ENCODE measurements around the gene FRS2. TPM values are rescaled to one million over a fixed set of nuclear protein-coding genes. Genes with fewer than 3 reads are reported as not detected.
A peak's percentile ranks its signal among the peaks of the same experiment; 100 is the strongest.

The FRS2 gene
- total and polyA plus RNA-seq, 9 of the 15 experiments (the other 6 are each of a cell fraction or from before 2014, with no cell fraction given) = 1.0 to 9.1 (median 6.0) TPM

DNA sequence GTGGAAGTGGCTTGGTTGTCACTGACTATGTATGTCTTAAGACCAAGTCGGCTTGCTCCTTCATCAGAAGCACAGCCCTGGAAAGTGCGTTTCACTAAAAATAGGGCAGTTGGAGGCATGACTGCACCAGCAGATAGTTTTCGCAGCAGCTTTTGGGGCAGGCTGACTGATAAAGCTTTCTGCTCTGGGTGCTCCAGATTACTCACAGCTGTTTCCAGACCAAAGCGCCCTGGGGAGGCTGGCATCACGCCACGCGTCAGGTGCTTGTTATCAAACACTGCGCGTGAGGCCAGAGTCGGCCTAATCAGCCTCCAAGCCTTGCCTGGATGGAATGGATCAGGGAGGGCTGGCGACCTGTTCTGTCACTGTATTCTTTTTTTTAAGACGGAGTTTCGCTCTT lies 153.8 kb downstream of the FRS2 start (continued):
- TF ChIP-seq HDAC8 (tag; IDR thresholded peaks at IDR 0.05) = no peak
- TF ChIP-seq CBX8 (IDR thresholded peaks at IDR 0.05; ENCODE audit: borderline replicate concordance, extremely low read depth, low read depth, low read length, poor library complexity, severe bottlenecking) = no peak
- TF ChIP-seq FOXA3 (CRISPR knock-in tag; conservative IDR thresholded peaks at IDR 0.05 in 1 of 2, IDR thresholded peaks at IDR 0.05 in 1 of 2) = no peak
- TF ChIP-seq GATAD2B (IDR thresholded peaks at IDR 0.05; ENCODE audit: borderline replicate concordance) = peak; percentile 92
- TF ChIP-seq, protein P1, sequence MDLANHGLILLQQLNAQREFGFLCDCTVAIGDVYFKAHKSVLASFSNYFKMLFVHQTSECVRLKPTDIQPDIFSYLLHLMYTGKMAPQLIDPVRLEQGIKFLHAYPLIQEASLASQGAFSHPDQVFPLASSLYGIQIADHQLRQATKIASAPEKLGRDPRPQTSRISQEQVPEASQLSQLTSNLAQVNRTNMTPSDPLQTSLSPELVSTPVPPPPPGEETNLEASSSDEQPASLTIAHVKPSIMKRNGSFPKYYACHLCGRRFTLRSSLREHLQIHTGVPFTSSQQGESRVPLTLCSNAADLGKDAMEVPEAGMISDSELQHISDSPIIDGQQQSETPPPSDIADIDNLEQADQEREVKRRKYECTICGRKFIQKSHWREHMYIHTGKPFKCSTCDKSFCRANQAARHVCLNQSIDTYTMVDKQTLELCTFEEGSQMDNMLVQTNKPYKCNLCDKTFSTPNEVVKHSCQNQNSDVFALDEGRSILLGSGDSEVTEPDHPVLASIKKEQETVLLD (IDR thresholded peaks at IDR 0.05) = peak; percentile 54; the same call in 1 of the 2 replicates
- TF ChIP-seq, protein P2, sequence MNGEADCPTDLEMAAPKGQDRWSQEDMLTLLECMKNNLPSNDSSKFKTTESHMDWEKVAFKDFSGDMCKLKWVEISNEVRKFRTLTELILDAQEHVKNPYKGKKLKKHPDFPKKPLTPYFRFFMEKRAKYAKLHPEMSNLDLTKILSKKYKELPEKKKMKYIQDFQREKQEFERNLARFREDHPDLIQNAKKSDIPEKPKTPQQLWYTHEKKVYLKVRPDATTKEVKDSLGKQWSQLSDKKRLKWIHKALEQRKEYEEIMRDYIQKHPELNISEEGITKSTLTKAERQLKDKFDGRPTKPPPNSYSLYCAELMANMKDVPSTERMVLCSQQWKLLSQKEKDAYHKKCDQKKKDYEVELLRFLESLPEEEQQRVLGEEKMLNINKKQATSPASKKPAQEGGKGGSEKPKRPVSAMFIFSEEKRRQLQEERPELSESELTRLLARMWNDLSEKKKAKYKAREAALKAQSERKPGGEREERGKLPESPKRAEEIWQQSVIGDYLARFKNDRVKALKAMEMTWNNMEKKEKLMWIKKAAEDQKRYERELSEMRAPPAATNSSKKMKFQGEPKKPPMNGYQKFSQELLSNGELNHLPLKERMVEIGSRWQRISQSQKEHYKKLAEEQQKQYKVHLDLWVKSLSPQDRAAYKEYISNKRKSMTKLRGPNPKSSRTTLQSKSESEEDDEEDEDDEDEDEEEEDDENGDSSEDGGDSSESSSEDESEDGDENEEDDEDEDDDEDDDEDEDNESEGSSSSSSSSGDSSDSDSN (IDR thresholded peaks at IDR 0.05; ENCODE audit: borderline replicate concordance in 1 of 2, low read depth in 2 of 2, low read length in 2 of 2) = no peak
- no peak for TF ChIP-seq ZNF780A (CRISPR knock-in tag; IDR thresholded peaks at IDR 0.05)
- TF ChIP-seq, protein P3, sequence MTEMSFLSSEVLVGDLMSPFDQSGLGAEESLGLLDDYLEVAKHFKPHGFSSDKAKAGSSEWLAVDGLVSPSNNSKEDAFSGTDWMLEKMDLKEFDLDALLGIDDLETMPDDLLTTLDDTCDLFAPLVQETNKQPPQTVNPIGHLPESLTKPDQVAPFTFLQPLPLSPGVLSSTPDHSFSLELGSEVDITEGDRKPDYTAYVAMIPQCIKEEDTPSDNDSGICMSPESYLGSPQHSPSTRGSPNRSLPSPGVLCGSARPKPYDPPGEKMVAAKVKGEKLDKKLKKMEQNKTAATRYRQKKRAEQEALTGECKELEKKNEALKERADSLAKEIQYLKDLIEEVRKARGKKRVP (CRISPR knock-in tag; IDR thresholded peaks at IDR 0.05) = peak; percentile 73
- no peak for TF ChIP-seq ZBTB1 (CRISPR knock-in tag; IDR thresholded peaks at IDR 0.05; ENCODE audit: borderline replicate concordance, low read depth)
- peak; percentile 90 for TF ChIP-seq HNRNPLL (IDR thresholded peaks at IDR 0.05; ENCODE audit: low read depth, low read length, poor library complexity, severe bottlenecking)
- TF ChIP-seq, protein P4, sequence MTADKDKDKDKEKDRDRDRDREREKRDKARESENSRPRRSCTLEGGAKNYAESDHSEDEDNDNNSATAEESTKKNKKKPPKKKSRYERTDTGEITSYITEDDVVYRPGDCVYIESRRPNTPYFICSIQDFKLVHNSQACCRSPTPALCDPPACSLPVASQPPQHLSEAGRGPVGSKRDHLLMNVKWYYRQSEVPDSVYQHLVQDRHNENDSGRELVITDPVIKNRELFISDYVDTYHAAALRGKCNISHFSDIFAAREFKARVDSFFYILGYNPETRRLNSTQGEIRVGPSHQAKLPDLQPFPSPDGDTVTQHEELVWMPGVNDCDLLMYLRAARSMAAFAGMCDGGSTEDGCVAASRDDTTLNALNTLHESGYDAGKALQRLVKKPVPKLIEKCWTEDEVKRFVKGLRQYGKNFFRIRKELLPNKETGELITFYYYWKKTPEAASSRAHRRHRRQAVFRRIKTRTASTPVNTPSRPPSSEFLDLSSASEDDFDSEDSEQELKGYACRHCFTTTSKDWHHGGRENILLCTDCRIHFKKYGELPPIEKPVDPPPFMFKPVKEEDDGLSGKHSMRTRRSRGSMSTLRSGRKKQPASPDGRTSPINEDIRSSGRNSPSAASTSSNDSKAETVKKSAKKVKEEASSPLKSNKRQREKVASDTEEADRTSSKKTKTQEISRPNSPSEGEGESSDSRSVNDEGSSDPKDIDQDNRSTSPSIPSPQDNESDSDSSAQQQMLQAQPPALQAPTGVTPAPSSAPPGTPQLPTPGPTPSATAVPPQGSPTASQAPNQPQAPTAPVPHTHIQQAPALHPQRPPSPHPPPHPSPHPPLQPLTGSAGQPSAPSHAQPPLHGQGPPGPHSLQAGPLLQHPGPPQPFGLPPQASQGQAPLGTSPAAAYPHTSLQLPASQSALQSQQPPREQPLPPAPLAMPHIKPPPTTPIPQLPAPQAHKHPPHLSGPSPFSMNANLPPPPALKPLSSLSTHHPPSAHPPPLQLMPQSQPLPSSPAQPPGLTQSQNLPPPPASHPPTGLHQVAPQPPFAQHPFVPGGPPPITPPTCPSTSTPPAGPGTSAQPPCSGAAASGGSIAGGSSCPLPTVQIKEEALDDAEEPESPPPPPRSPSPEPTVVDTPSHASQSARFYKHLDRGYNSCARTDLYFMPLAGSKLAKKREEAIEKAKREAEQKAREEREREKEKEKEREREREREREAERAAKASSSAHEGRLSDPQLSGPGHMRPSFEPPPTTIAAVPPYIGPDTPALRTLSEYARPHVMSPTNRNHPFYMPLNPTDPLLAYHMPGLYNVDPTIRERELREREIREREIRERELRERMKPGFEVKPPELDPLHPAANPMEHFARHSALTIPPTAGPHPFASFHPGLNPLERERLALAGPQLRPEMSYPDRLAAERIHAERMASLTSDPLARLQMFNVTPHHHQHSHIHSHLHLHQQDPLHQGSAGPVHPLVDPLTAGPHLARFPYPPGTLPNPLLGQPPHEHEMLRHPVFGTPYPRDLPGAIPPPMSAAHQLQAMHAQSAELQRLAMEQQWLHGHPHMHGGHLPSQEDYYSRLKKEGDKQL (CRISPR knock-in tag; IDR thresholded peaks at IDR 0.05; ENCODE audit: borderline replicate concordance) = no peak; the same call in 1 of the 2 replicates
- TF ChIP-seq FOXM1 (IDR thresholded peaks at IDR 0.05; ENCODE audit: low read depth) = peak; percentile 97
- no peak for TF ChIP-seq FOXM1 (CRISPR knock-in tag; IDR thresholded peaks at IDR 0.05; ENCODE audit: low read depth)
- no peak for TF ChIP-seq ZNF561 (CRISPR knock-in tag; conservative IDR thresholded peaks at IDR 0.05)
- no peak for TF ChIP-seq RBM15 (IDR thresholded peaks at IDR 0.05; ENCODE audit: insufficient read depth, low read length)
- TF ChIP-seq TBL1XR1 (IDR thresholded peaks at IDR 0.05; ENCODE audit: low read length in 2 of 2) = peak; percentile 96 to 99
- no peak for TF ChIP-seq ZC3H8 (IDR thresholded peaks at IDR 0.05)
- TF ChIP-seq KLF16 (IDR thresholded peaks at IDR 0.05) = peak; percentile 99
- peak; percentile 75 for TF ChIP-seq TRIM28 (IDR thresholded peaks at IDR 0.05)

Measured in K562 (cell line).